ENCODE measurements around the gene RFX6.

The RFX6 gene

DNA sequence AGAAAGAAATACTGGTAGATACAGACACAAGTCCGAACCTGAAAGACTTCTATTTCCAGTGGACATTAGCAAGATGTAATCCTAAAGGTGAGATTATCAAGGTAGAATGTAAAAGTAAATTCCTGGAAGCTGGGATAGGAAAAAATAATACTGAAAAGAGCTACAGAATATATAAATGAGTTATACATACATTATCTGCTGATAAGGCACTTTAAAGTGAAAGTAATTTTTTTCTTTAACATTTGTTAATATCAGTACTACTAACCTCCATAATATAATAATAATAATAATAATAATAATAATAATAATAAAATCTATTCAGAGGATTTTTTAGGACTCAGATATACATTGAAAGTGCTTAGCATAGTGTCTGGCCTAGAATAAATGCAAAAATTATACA is 102.5 kb downstream of the RFX6 start:
- H3K4ac ChIP-seq (ENCODE audit: low read depth, low read length) = no peak overlapping the region
- H3K56ac ChIP-seq (ENCODE audit: low read length) = no peak overlapping the region
- no CpG with 5 or more reads among the region's 1 CpG for WGBS (ENCODE audit: extremely low coverage, insufficient coverage, low lambda C conversion rate)
- no peaks in the 10 kb centered on the region for H3K4me1 ChIP-seq (ENCODE audit: control insufficient read depth, low read depth, low read length)
- no peak for DNase-seq
- H3K9ac ChIP-seq (ENCODE audit: low read length) = no peak overlapping the region
- no peaks in the 10 kb centered on the region for H3K27me3 ChIP-seq (ENCODE audit: insufficient read depth, low read length, poor library complexity)
- H2BK120ac ChIP-seq (ENCODE audit: low read depth, low read length) = no peak overlapping the region
- no peak overlapping the region for H3K18ac ChIP-seq (ENCODE audit: low read length)
- H3K23ac ChIP-seq (ENCODE audit: low read length) = no peak overlapping the region
- H3K27ac ChIP-seq (ENCODE audit: low read depth, low read length) = no peak overlapping the region
- no peak overlapping the region for H3K4me2 ChIP-seq (ENCODE audit: low read length)
- H4K8ac ChIP-seq (ENCODE audit: low read depth, low read length) = no peak overlapping the region
- no peaks in the 10 kb centered on the region for H3K36me3 ChIP-seq (ENCODE audit: control insufficient read depth, insufficient read depth, low read length)
- no peak overlapping the region for H2BK15ac ChIP-seq (replicated peaks; ENCODE audit: low read depth)
- H3K79me1 ChIP-seq (ENCODE audit: low read length) = no peaks in the 10 kb centered on the region
- H3K79me2 ChIP-seq (ENCODE audit: control insufficient read depth, insufficient read depth, low read length) = no peaks in the 10 kb centered on the region
- no peak overlapping the region for H2AK5ac ChIP-seq (ENCODE audit: low read length)
- no peak overlapping the region for H2BK5ac ChIP-seq (ENCODE audit: low read length)
- no peak overlapping the region for H4K5ac ChIP-seq (ENCODE audit: low read length)
- H3K4me3 ChIP-seq (ENCODE audit: low read length) = no peak overlapping the region

Data from mesendoderm (in vitro differentiated cells).